ENCODE measurements around the gene CCT6A. TPM values are rescaled to one million over a fixed set of nuclear protein-coding genes. Genes with fewer than 3 reads are reported as not detected.
A peak's percentile ranks its signal among the peaks of the same experiment; 100 is the strongest.
"Not testable (repeated sequence)": the region's sequence is repeated elsewhere in the genome, so short reads cannot be mapped to it uniquely, and the experiment has no call there.

The CCT6A gene
- total RNA-seq, 5 donors from 2014 or later (not counting 1 experiment from before 2014, with no cell fraction given), result 44.6 to 74.7 (median 70.3) TPM

- ChIA-PET CTCF (interaction anchor here in 1 of 2 donors (0.6 to 0.7 kb wide), 2 partner anchors 9 to 685 kb away, joined by 3 to 6 read pairs; no protein-coding TSS in a partner anchor), POLR2A (interaction anchor here in 1 of 2 donors (0.6 kb wide), 1 partner anchor 8 kb away, joined by 4 read pairs; no protein-coding TSS in a partner anchor)
- not testable (repeated sequence) for H3K9me3 Mint-ChIP-seq; H3K27me3 ChIP-seq (replicated peaks in 1 of 2; ENCODE audit: control insufficient read depth in 2 of 2, extremely low read depth in 1 of 2, insufficient read depth in 2 of 2, low read length in 1 of 2); DNase-seq; H3K27me3 Mint-ChIP-seq; H3K27ac ChIP-seq (ENCODE audit: low read length); H3K4me3 Mint-ChIP-seq; H3K27ac Mint-ChIP-seq; H3K36me3 ChIP-seq (ENCODE audit: control insufficient read depth in 2 of 2, extremely low read depth in 1 of 2, insufficient read depth in 1 of 2, low read length in 1 of 2); H3K9me3 ChIP-seq; ATAC-seq (replicated peaks in 1 of 4); H3K4me3 ChIP-seq (ENCODE audit: control insufficient read depth in 1 of 2, extremely low read depth in 1 of 2, low read length in 1 of 2); H3K36me3 Mint-ChIP-seq
- peaks cover 8 to 21% of the 10 kb centered on the region in 2 experiments for H3K4me1 ChIP-seq (ENCODE audit: control insufficient read depth in 1 of 2, extremely low read depth in 1 of 2, insufficient read depth in 2 of 2, low read length in 2 of 2)
- H3K4me1 Mint-ChIP-seq, result peaks cover 15 to 22% (median 19%) of the 10 kb centered on the region in 3 donors
- 100% methylated on average over 5 of the region's 11 CpGs for WGBS (ENCODE audit: insufficient coverage)
Measured at GRCh38 chr7:56047446-56048116, 4.0 kb upstream of the CCT6A start.

GRCh38 chr7:56048245-56048644 is 3.3 kb upstream of the CCT6A start:
- POLR2A ChIA-PET, result no interaction called here
- CTCF ChIA-PET, result interaction anchor here in 1 of 2 donors (0.7 kb wide), 1 partner anchor 686 kb away, joined by 6 read pairs; no protein-coding TSS in a partner anchor

GRCh38 chr7:56048763-56049162 is 2.8 kb upstream of the CCT6A start:
- no CpG with 5 or more reads among the region's 8 CpGs for WGBS (ENCODE audit: insufficient coverage)
- H3K27me3 ChIP-seq (replicated peaks in 1 of 2; ENCODE audit: control insufficient read depth in 2 of 2, extremely low read depth in 1 of 2, insufficient read depth in 2 of 2, low read length in 1 of 2); H3K36me3 Mint-ChIP-seq; H3K4me3 ChIP-seq (ENCODE audit: control insufficient read depth in 1 of 2, extremely low read depth in 1 of 2, low read length in 1 of 2); CTCF ChIA-PET; DNase-seq; H3K4me3 Mint-ChIP-seq; H3K27ac ChIP-seq (ENCODE audit: low read length); H3K9me3 Mint-ChIP-seq; H3K9me3 ChIP-seq; H3K36me3 ChIP-seq (ENCODE audit: control insufficient read depth in 2 of 2, extremely low read depth in 1 of 2, insufficient read depth in 1 of 2, low read length in 1 of 2); ATAC-seq (replicated peaks in 1 of 4); H3K27me3 Mint-ChIP-seq; H3K27ac Mint-ChIP-seq; POLR2A ChIA-PET: not testable (repeated sequence)
- H3K4me1 ChIP-seq (ENCODE audit: control insufficient read depth in 1 of 2, extremely low read depth in 1 of 2, insufficient read depth in 2 of 2, low read length in 2 of 2), result peaks cover 11 to 31% of the 10 kb centered on the region in 2 experiments
- peaks cover 26 to 34% (median 30%) of the 10 kb centered on the region in 3 donors for H3K4me1 Mint-ChIP-seq

More at GRCh38 chr7:56048245-56048644, 3.3 kb upstream of the CCT6A start:
- no peak overlapping the region for H3K27ac Mint-ChIP-seq
- Histone ChIP-seq H3K27ac (ENCODE audit: low read length) (no peak overlapping the region), H3K4me3 (ENCODE audit: control insufficient read depth in 1 of 2, extremely low read depth in 1 of 2, low read length in 1 of 2) (no peak overlapping the region), H3K4me1 (ENCODE audit: control insufficient read depth in 1 of 2, extremely low read depth in 1 of 2, insufficient read depth in 2 of 2, low read length in 2 of 2) (peaks cover 11 to 28% of the 10 kb centered on the region in 2 experiments), H3K27me3 (replicated peaks in 1 of 2; ENCODE audit: control insufficient read depth in 2 of 2, extremely low read depth in 1 of 2, insufficient read depth in 2 of 2, low read length in 1 of 2) (no peaks in the 10 kb centered on the region), H3K36me3 (ENCODE audit: control insufficient read depth in 2 of 2, extremely low read depth in 1 of 2, insufficient read depth in 1 of 2, low read length in 1 of 2) (peaks cover under 1 to 4% of the 10 kb centered on the region in 2 donors), H3K9me3 (no peaks in the 10 kb centered on the region)
- H3K27me3 Mint-ChIP-seq, result no peaks in the 10 kb centered on the region
- no peak for DNase-seq
- no CpG with 5 or more reads among the region's 1 CpG for WGBS (ENCODE audit: insufficient coverage)
- peaks cover 22 to 29% (median 25%) of the 10 kb centered on the region in 3 donors for H3K4me1 Mint-ChIP-seq
- H3K4me3 Mint-ChIP-seq, result no peak overlapping the region
- no peak for ATAC-seq (replicated peaks in 1 of 4)
- H3K9me3 Mint-ChIP-seq, result no peaks in the 10 kb centered on the region
- H3K36me3 Mint-ChIP-seq, result no peaks in the 10 kb centered on the region

DNA sequence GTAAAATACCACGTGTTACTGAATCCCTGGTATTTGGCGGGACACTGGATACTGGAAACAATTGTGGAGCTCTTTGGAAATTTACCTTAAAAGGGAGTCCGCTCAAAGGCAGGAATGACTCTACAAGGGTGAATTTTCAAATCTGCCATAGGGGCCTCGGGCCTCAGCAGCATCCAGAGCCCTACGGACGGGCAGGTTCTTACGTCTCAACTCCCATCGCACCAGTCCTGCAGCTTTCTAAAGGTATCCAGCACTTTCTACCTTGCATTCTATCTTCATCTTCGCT is 569 bp upstream of the CCT6A start:
- H3K27ac Mint-ChIP-seq, result peak overlapping the region; percentile 84 to 88
- Histone ChIP-seq H3K9me3 (no peaks in the 10 kb centered on the region), H3K27me3 (replicated peaks in 1 of 2; ENCODE audit: control insufficient read depth in 2 of 2, extremely low read depth in 1 of 2, insufficient read depth in 2 of 2, low read length in 1 of 2) (no peaks in the 10 kb centered on the region), H3K27ac (ENCODE audit: low read length) (peak overlapping the region; percentile 37), H3K4me1 (ENCODE audit: control insufficient read depth in 1 of 2, extremely low read depth in 1 of 2, insufficient read depth in 2 of 2, low read length in 2 of 2) (peaks cover 11 to 31% of the 10 kb centered on the region in 2 experiments), H3K4me3 (ENCODE audit: control insufficient read depth in 1 of 2, extremely low read depth in 1 of 2, low read length in 1 of 2) (peak overlapping the region; percentile 70 to 89), H3K36me3 (ENCODE audit: control insufficient read depth in 2 of 2, extremely low read depth in 1 of 2, insufficient read depth in 1 of 2, low read length in 1 of 2) (peaks cover 3 to 25% of the 10 kb centered on the region in 2 donors)
- no peak for ATAC-seq (replicated peaks in 1 of 4)
- H3K9me3 Mint-ChIP-seq, result no peaks in the 10 kb centered on the region
- ChIA-PET CTCF (interaction anchor here (0.6 to 1.4 kb wide), 10 partner anchors 11 to 86 kb away, joined by 3 to 13 read pairs (median 3); partner anchors contain the start of genes CHCHD2 (in 2 of the 2) and SUMF2 (in 1 of the 2)), POLR2A (interaction anchor here (0.6 to 1.1 kb wide), 9 partner anchors 11 to 742 kb away, joined by 3 to 6 read pairs (median 4); partner anchors contain the start of gene CHCHD2 (in 1 of the 2))
- no peaks in the 10 kb centered on the region for H3K27me3 Mint-ChIP-seq
- H3K36me3 Mint-ChIP-seq, result peaks cover 11% of the 10 kb centered on the region
- peak overlapping the region; percentile 87 to 93 (median 92) for H3K4me3 Mint-ChIP-seq
- H3K4me1 Mint-ChIP-seq, result peaks cover 38 to 43% (median 39%) of the 10 kb centered on the region in 3 donors
- no CpG with 5 or more reads among the region's 9 CpGs for WGBS (ENCODE audit: insufficient coverage)
- no peak for DNase-seq

GRCh38 chr7:56053379-56053778 is 1.8 kb downstream of the CCT6A start:
- no peak overlapping the region for H3K4me3 ChIP-seq (ENCODE audit: control insufficient read depth in 1 of 2, extremely low read depth in 1 of 2, low read length in 1 of 2)
- H3K27me3 ChIP-seq (replicated peaks in 1 of 2; ENCODE audit: control insufficient read depth in 2 of 2, extremely low read depth in 1 of 2, insufficient read depth in 2 of 2, low read length in 1 of 2), result no peaks in the 10 kb centered on the region
- H3K36me3 ChIP-seq (ENCODE audit: control insufficient read depth in 2 of 2, extremely low read depth in 1 of 2, insufficient read depth in 1 of 2, low read length in 1 of 2), result peaks cover 3 to 47% of the 10 kb centered on the region in 2 donors
- ATAC-seq (replicated peaks in 1 of 4) (no peak), DNase-seq (no peak)
- peaks cover 11 to 31% of the 10 kb centered on the region in 2 experiments for H3K4me1 ChIP-seq (ENCODE audit: control insufficient read depth in 1 of 2, extremely low read depth in 1 of 2, insufficient read depth in 2 of 2, low read length in 2 of 2)
- Mint-ChIP-seq H3K4me3 (peak overlapping the region in 2 of 3 donors; percentile 72 to 92), H3K27me3 (no peaks in the 10 kb centered on the region), H3K27ac (peak overlapping the region; percentile 8 to 58), H3K36me3 (peaks cover 25% of the 10 kb centered on the region), H3K9me3 (no peaks in the 10 kb centered on the region), H3K4me1 (peaks cover 38 to 43% (median 39%) of the 10 kb centered on the region in 3 donors)
- no peak overlapping the region for H3K27ac ChIP-seq (ENCODE audit: low read length)
- ChIA-PET POLR2A (interaction anchor here in 1 of 2 donors (0.7 kb wide), 1 partner anchor 21 kb away, joined by 3 read pairs; no protein-coding TSS in a partner anchor), CTCF (interaction anchor here in 1 of 2 donors (0.5 kb wide), 1 partner anchor 50 kb away, joined by 5 read pairs; no protein-coding TSS in a partner anchor)
- no peaks in the 10 kb centered on the region for H3K9me3 ChIP-seq
- 80% methylated on average over 5 of the region's 9 CpGs for WGBS (ENCODE audit: insufficient coverage)

DNA sequence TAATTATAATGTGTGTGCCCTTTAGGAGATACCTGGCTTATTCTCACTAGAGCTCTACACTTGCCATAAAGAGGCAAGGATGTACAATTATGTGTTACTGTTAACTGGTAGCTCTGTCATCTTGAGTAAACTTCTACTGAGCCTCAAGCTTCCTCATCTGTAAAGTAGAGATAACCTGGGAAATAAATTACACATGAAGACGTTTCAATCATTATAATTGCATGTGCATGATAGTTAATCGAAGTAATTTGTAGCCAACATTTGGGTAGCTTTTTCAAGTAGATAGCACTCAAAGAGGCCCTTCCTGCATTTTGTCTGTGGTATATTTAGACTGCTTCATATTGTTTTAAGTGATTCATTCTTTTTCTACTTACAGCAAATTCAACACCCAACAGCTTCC is 2.4 kb downstream of the CCT6A start:
- no CpG with 5 or more reads among the region's 2 CpGs for WGBS (ENCODE audit: insufficient coverage)
- no peak overlapping the region for H3K27ac ChIP-seq (ENCODE audit: low read length)
- Mint-ChIP-seq H3K4me3 (peak overlapping the region in 1 of 3 donors; percentile 31), H3K36me3 (peaks cover 30% of the 10 kb centered on the region), H3K9me3 (no peaks in the 10 kb centered on the region), H3K27ac (peak overlapping the region in 1 of 2 donors; percentile 39), H3K4me1 (peaks cover 38 to 43% (median 39%) of the 10 kb centered on the region in 3 donors), H3K27me3 (no peaks in the 10 kb centered on the region)
- ChIA-PET POLR2A (interaction anchor here in 1 of 2 donors (0.7 kb wide), 2 partner anchors 20 to 480 kb away, joined by 3 read pairs; no protein-coding TSS in a partner anchor), CTCF (interaction anchor here (0.7 to 1.3 kb wide), 2 partner anchors 10 to 28 kb away, joined by 3 to 4 read pairs; partner anchors contain the start of gene SUMF2 (in 1 of the 2))
- no peak overlapping the region for H3K4me3 ChIP-seq (ENCODE audit: control insufficient read depth in 1 of 2, extremely low read depth in 1 of 2, low read length in 1 of 2)
- peaks cover 3 to 53% of the 10 kb centered on the region in 2 donors for H3K36me3 ChIP-seq (ENCODE audit: control insufficient read depth in 2 of 2, extremely low read depth in 1 of 2, insufficient read depth in 1 of 2, low read length in 1 of 2)
- no peaks in the 10 kb centered on the region for H3K27me3 ChIP-seq (replicated peaks in 1 of 2; ENCODE audit: control insufficient read depth in 2 of 2, extremely low read depth in 1 of 2, insufficient read depth in 2 of 2, low read length in 1 of 2)
- H3K9me3 ChIP-seq, result no peaks in the 10 kb centered on the region
- DNase-seq (no peak), ATAC-seq (replicated peaks in 1 of 4) (no peak)
- H3K4me1 ChIP-seq (ENCODE audit: control insufficient read depth in 1 of 2, extremely low read depth in 1 of 2, insufficient read depth in 2 of 2, low read length in 2 of 2), result peaks cover 11 to 31% of the 10 kb centered on the region in 2 experiments
